ENCODE data around the gene RNF13. TPM values are rescaled to one million over a fixed set of nuclear protein-coding genes. Genes with fewer than 3 reads are reported as not detected.

The RNF13 gene
- total RNA-seq, 2 donors from 2014 or later = 21.3 to 32.7 TPM

DNA sequence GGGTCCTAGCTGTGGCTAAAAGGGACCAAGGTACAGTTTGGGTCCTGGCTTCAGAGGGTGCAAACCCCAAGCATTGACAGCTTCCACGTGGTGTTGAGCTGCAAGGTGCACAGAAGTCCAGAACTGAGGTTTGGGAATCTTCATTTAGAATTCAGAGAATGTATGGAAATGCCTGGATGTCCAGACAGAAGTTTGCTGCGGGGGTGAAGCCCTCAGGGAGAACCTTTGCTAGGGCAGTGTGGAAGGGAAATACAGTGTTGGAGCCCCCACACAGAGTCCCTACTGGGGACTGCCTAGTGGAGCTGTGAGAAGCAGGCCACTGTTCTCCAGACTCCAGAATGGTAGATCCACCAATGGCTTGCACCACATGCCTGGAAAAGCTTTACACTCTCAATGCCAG is 17.9 kb downstream of the RNF13 start:
- peaks cover 69% of the 10 kb centered on the region for H3K9me3 ChIP-seq (ENCODE audit: control insufficient read depth, low read length)
- no peak for DNase-seq
- Mint-ChIP-seq H3K27ac (no peak overlapping the region), H3K4me3 (no peak overlapping the region), H3K4me1 (peaks cover 2% of the 10 kb centered on the region), H3K36me3 (ENCODE audit: low read depth) (peaks cover 39% of the 10 kb centered on the region), H3K9me3 (peaks cover 65% of the 10 kb centered on the region), H3K27me3 (ENCODE audit: insufficient read depth) (no peaks in the 10 kb centered on the region)
- H3K4me3 ChIP-seq (ENCODE audit: low read length) = no peak overlapping the region
- WGBS, 2 experiments (ENCODE audit: insufficient coverage in 1 of 2, insufficient read length in 1 of 2) = 90 to 91% methylated on average over 2 of the region's 2 CpGs
- H3K27ac ChIP-seq (ENCODE audit: low read depth, low read length) = no peak overlapping the region
- no peak overlapping the region for H3K9ac ChIP-seq (ENCODE audit: extremely low read depth, low read length, poor library complexity, severe bottlenecking)
- no peaks in the 10 kb centered on the region for H3K36me3 ChIP-seq (ENCODE audit: control insufficient read depth, insufficient read depth, low read length)
- no peaks in the 10 kb centered on the region for H3K4me1 ChIP-seq (ENCODE audit: control insufficient read depth, insufficient read depth, low read length)
- H3K27me3 ChIP-seq (ENCODE audit: control insufficient read depth, insufficient read depth, low read length, poor library complexity, severe bottlenecking) = no peaks in the 10 kb centered on the region
- TF ChIP-seq, protein P1, sequence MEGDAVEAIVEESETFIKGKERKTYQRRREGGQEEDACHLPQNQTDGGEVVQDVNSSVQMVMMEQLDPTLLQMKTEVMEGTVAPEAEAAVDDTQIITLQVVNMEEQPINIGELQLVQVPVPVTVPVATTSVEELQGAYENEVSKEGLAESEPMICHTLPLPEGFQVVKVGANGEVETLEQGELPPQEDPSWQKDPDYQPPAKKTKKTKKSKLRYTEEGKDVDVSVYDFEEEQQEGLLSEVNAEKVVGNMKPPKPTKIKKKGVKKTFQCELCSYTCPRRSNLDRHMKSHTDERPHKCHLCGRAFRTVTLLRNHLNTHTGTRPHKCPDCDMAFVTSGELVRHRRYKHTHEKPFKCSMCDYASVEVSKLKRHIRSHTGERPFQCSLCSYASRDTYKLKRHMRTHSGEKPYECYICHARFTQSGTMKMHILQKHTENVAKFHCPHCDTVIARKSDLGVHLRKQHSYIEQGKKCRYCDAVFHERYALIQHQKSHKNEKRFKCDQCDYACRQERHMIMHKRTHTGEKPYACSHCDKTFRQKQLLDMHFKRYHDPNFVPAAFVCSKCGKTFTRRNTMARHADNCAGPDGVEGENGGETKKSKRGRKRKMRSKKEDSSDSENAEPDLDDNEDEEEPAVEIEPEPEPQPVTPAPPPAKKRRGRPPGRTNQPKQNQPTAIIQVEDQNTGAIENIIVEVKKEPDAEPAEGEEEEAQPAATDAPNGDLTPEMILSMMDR (conservative IDR thresholded peaks at IDR 0.05) = no peak

DNA sequence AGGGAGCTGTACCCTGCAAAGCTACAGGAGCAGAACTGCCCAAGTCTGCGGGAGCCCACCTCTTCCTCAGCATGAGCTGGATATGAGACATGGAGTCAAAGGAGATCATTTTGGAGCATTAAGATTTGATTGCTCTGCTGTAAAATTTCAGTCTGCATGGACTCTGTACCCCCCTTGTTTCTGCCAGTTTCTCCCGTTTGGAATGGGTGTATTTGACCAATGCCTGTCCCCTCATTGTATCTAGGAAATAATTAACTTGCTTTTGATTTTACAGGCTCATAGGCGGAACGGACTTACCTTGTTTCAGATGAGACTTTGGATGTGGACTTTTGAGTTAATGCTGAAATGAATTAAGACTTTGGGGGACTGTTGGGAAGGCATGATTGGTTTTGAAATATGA is 18.3 kb downstream of the RNF13 start:
- H3K9ac ChIP-seq (ENCODE audit: extremely low read depth, low read length, poor library complexity, severe bottlenecking) = no peak overlapping the region
- H3K36me3 ChIP-seq (ENCODE audit: control insufficient read depth, insufficient read depth, low read length) = no peaks in the 10 kb centered on the region
- 92 to 95% methylated on average over 3 to 4 of the region's 4 CpGs for WGBS, 2 experiments (ENCODE audit: insufficient coverage in 1 of 2, insufficient read length in 1 of 2)
- TF ChIP-seq, protein P1 (conservative IDR thresholded peaks at IDR 0.05) = no peak
- no peaks in the 10 kb centered on the region for H3K27me3 ChIP-seq (ENCODE audit: control insufficient read depth, insufficient read depth, low read length, poor library complexity, severe bottlenecking)
- no peak for DNase-seq
- no peak overlapping the region for H3K4me3 Mint-ChIP-seq
- H3K4me1 ChIP-seq (ENCODE audit: control insufficient read depth, insufficient read depth, low read length) = no peaks in the 10 kb centered on the region
- H3K9me3 Mint-ChIP-seq = peaks cover 68% of the 10 kb centered on the region
- no peaks in the 10 kb centered on the region for H3K27me3 Mint-ChIP-seq (ENCODE audit: insufficient read depth)
- H3K36me3 Mint-ChIP-seq (ENCODE audit: low read depth) = peaks cover 42% of the 10 kb centered on the region
- no peaks in the 10 kb centered on the region for H3K4me1 Mint-ChIP-seq
- peaks cover 72% of the 10 kb centered on the region for H3K9me3 ChIP-seq (ENCODE audit: control insufficient read depth, low read length)
- H3K27ac ChIP-seq (ENCODE audit: low read depth, low read length) = no peak overlapping the region
- H3K27ac Mint-ChIP-seq = no peak overlapping the region
- H3K4me3 ChIP-seq (ENCODE audit: low read length) = no peak overlapping the region

DNA sequence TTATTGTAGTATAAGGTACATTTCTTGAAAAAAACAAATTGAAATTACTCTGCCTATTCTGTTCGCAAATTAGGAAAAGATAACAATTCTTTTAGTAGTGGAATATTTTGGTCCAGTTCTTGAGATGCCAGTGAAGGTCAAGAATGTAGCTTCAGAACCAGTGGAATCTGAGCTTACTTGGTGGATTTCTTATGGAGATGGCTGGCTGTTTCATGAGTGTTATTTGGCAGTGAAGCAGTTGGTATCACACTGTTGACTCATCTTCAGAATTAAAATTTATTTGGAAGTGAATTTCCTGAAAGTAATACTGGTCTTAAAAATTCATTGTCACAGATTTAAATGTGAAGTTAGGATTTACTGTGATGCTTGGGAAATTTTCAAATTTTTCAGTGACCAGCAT is 19.1 kb downstream of the RNF13 start:
- Mint-ChIP-seq H3K27me3 (ENCODE audit: insufficient read depth) (no peaks in the 10 kb centered on the region), H3K4me1 (no peaks in the 10 kb centered on the region), H3K4me3 (no peak overlapping the region), H3K27ac (no peak overlapping the region), H3K9me3 (peaks cover 75% of the 10 kb centered on the region), H3K36me3 (ENCODE audit: low read depth) (peaks cover 47% of the 10 kb centered on the region)
- H3K9ac ChIP-seq (ENCODE audit: extremely low read depth, low read length, poor library complexity, severe bottlenecking) = no peak overlapping the region
- no peaks in the 10 kb centered on the region for H3K4me1 ChIP-seq (ENCODE audit: control insufficient read depth, insufficient read depth, low read length)
- no peaks in the 10 kb centered on the region for H3K27me3 ChIP-seq (ENCODE audit: control insufficient read depth, insufficient read depth, low read length, poor library complexity, severe bottlenecking)
- H3K4me3 ChIP-seq (ENCODE audit: low read length) = peak overlapping the region; percentile 24
- no peak for DNase-seq
- H3K27ac ChIP-seq (ENCODE audit: low read depth, low read length) = no peak overlapping the region
- TF ChIP-seq, protein P1 (conservative IDR thresholded peaks at IDR 0.05) = no peak
- WGBS, 2 experiments (ENCODE audit: insufficient coverage in 1 of 2, insufficient read length in 1 of 2) = 86 to 94% methylated on average over 1 of the region's 1 CpG
- no peaks in the 10 kb centered on the region for H3K36me3 ChIP-seq (ENCODE audit: control insufficient read depth, insufficient read depth, low read length)
- H3K9me3 ChIP-seq (ENCODE audit: control insufficient read depth, low read length) = peaks cover 77% of the 10 kb centered on the region
